GM12878 (cell line): ENCODE data around the gene MMP7. TPM values are rescaled to one million over a fixed set of nuclear protein-coding genes. Genes with fewer than 3 reads are reported as not detected.

Source experiments
- CREM ChIP-seq: IDR thresholded peaks from 2 replicates; pipeline ENCODE4 v1.6.1; 2014; ENCODE audit warnings: antibody characterized with exemption, low read depth
- EED ChIP-seq: sonication (generic); IDR thresholded peaks from 2 replicates; pipeline ENCODE4 v1.6.1; 2016; ENCODE audit warnings: antibody characterized with exemption, low read depth
- EP300 ChIP-seq, 2 experiments: fragments of 150-350 bp in 1 of 2; IDR thresholded peaks; 2 replicates each; pipeline ENCODE4 v1.6.1; 2011 to 2012; ENCODE audit warnings: low read depth in 2 of 2, low read length in 2 of 2, borderline replicate concordance in 1 of 2, improper control_type of control experiment in 1 of 2, inconsistent platforms in 1 of 2; ENCODE audit not compliant: control insufficient read depth in 1 of 2
- HDGF ChIP-seq: fragments of 450-650 bp; IDR thresholded peaks from 2 replicates; pipeline ENCODE4 v1.6.1; 2016; ENCODE audit warnings: antibody characterized with exemption
- IRF3 ChIP-seq: fragments of 450-650 bp; IDR thresholded peaks from 2 replicates; pipeline ENCODE4 v1.6.1; 2014; ENCODE audit warnings: mild to moderate bottlenecking
- MXI1 ChIP-seq: fragments of 150-350 bp; IDR thresholded peaks from 2 replicates; pipeline ENCODE4 v1.6.1; 2011; ENCODE audit warnings: low read depth, mild to moderate bottlenecking, inconsistent platforms, low read length, improper control_type of control experiment
- MYB ChIP-seq: fragments of 150-350 bp; IDR thresholded peaks from 2 replicates; pipeline ENCODE4 v1.6.1; 2014; ENCODE audit warnings: mild to moderate bottlenecking, low read depth, low read length, borderline replicate concordance
- MYC ChIP-seq: IDR thresholded peaks from 2 replicates; pipeline ENCODE4 v1.6.1; 2011; ENCODE audit warnings: mild to moderate bottlenecking, low read length, moderate library complexity, inconsistent platforms; ENCODE audit not compliant: insufficient read depth, insufficient replicate concordance, insufficient read length, severe bottlenecking
- NR2C1 ChIP-seq: fragments of 450-650 bp; IDR thresholded peaks from 2 replicates; pipeline ENCODE4 v1.6.1; 2017; ENCODE audit warnings: antibody characterized with exemption, mild to moderate bottlenecking, moderate library complexity
- RELA ChIP-seq: fragments of 450-650 bp; IDR thresholded peaks from 2 replicates; pipeline ENCODE4 v1.8.0; 2014; ENCODE audit warnings: borderline replicate concordance; ENCODE audit not compliant: partially characterized antibody
- RELB ChIP-seq: fragments of 450-650 bp; IDR thresholded peaks from 2 replicates; pipeline ENCODE4 v1.6.1; 2017; ENCODE audit warnings: low read depth, mild to moderate bottlenecking, moderate library complexity
- STAT3 ChIP-seq: IDR thresholded peaks from 2 replicates; pipeline ENCODE4 v1.6.1; 2011; ENCODE audit warnings: low read depth, low read length, improper control_type of control experiment
- YBX1 ChIP-seq: fragments of 450-650 bp; IDR thresholded peaks from 2 replicates; pipeline ENCODE4 v1.6.1; 2016; ENCODE audit warnings: antibody characterized with exemption
- ZBTB40 ChIP-seq: fragments of 450-650 bp; IDR thresholded peaks from 2 replicates; pipeline ENCODE4 v1.6.1; 2016; ENCODE audit warnings: mild to moderate bottlenecking, moderate library complexity, borderline replicate concordance
- ZNF24 ChIP-seq: fragments of 450-650 bp; IDR thresholded peaks from 2 replicates; pipeline ENCODE4 v1.6.1; 2017; ENCODE audit warnings: antibody characterized with exemption, mild to moderate bottlenecking
- polyA plus RNA-seq, 11 experiments: library from polyadenylated mRNA; depleted of rRNA in 4 of 11; unstranded in 6 of 11; stranded (reverse) in 5 of 11; fragments of >200 nt; fragmentation: Nextera tagmentation in 4 of 11; fragmentation: Illumina TruSeq in 1 of 11; extraction: Ambion mirVana in 4 of 11; extraction: Trizol in 1 of 11; gene quantifications; 1 replicate in 1 of 11; 2 replicates in 10 of 11; pipeline versions ENCODE4 v1.2.1 to v1.2.3, GENCODE V29; 2011 to 2016; ENCODE audit warnings: inconsistent platforms in 2 of 11, missing spikeins in 2 of 11, low read depth in 1 of 11
- total RNA-seq, 4 experiments: library from RNA; depleted of rRNA in 3 of 4; stranded (reverse); fragments of >200 nt in 3 of 4; fragmentation: Illumina TruSeq in 1 of 4; extraction: Trizol in 1 of 4; gene quantifications; 2 replicates each; pipeline versions ENCODE4 v1.2.1 to v1.2.3, GENCODE V29; 2013 to 2021
- TF ChIP-seq, protein P1 (sequence below), 3 experiments: IDR thresholded peaks in 2 of 3; conservative IDR thresholded peaks in 1 of 3; 2 replicates each; pipeline ENCODE4 v1.5.1; 2011; ENCODE audit warnings: low read depth in 3 of 3, low read length in 3 of 3, mild to moderate bottlenecking in 3 of 3, control low read depth in 2 of 3, moderate library complexity in 2 of 3, inconsistent platforms in 1 of 3, mixed read lengths in 1 of 3; ENCODE audit not compliant: control insufficient read depth in 2 of 3, insufficient read depth in 1 of 3; ENCODE audit errors: extremely low read depth in 1 of 3

Gene MMP7
- total and polyA plus RNA-seq, 10 of the 15 experiments (the other 5 are each of a cell fraction or from before 2014, with no cell fraction given), result 0.63 to 18.0 (median 1.1) TPM

DNA sequence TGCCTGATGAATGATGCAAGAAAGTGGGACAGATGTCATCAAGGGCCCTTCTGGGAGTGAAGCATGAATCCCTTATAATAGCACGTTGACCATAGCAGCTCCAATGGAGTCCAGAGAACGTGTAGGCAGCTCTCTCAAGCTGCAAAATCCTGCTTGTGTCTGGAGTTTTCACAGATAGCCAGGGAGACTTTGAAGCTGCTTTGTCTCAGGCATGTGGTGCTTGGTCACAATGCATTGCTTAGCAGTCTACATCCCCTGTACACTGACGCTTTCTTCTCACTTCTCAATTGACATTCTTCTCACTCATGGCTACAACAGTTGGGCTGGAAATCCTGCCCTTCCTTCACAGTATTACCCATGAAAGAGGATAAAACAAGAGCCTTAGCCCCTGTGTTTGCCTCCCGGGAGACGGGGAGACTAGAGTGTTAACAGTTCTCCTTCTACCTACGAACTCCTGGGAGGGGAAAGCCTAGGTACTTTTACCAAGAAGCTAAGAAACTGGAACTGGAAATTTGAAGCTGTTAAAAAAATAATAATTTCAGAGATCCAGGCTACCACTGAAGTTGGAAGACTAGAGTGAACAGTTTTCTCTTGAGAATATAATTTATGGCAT is 20.7 kb upstream of the MMP7 start (continued):
- TF ChIP-seq RELB, result peak; percentile 57; the same call in 1 of the 2 replicates
- TF ChIP-seq IRF3, result no peak
- TF ChIP-seq CREM, result peak; percentile 41; the same call in 1 of the 2 replicates
- TF ChIP-seq NR2C1, result no peak
- TF ChIP-seq YBX1, result no peak
- TF ChIP-seq MYB, result no peak
- no peak for TF ChIP-seq RELA
- no peak for TF ChIP-seq MXI1
- 0 out of 4 replicates have a peak, but pooled peaks of 1 of the 2 experiments have one; percentile 17 for TF ChIP-seq EP300 (IDR thresholded peaks at IDR 0.05; ENCODE audit: borderline replicate concordance in 1 of 2, control insufficient read depth in 1 of 2, low read depth in 2 of 2, low read length in 2 of 2)
- peak; percentile 72; the same call in 1 of the 2 replicates for TF ChIP-seq HDGF
- no peak for TF ChIP-seq STAT3
- no peak for TF ChIP-seq EED
- TF ChIP-seq ZNF24, result no peak
- TF ChIP-seq, protein P1, sequence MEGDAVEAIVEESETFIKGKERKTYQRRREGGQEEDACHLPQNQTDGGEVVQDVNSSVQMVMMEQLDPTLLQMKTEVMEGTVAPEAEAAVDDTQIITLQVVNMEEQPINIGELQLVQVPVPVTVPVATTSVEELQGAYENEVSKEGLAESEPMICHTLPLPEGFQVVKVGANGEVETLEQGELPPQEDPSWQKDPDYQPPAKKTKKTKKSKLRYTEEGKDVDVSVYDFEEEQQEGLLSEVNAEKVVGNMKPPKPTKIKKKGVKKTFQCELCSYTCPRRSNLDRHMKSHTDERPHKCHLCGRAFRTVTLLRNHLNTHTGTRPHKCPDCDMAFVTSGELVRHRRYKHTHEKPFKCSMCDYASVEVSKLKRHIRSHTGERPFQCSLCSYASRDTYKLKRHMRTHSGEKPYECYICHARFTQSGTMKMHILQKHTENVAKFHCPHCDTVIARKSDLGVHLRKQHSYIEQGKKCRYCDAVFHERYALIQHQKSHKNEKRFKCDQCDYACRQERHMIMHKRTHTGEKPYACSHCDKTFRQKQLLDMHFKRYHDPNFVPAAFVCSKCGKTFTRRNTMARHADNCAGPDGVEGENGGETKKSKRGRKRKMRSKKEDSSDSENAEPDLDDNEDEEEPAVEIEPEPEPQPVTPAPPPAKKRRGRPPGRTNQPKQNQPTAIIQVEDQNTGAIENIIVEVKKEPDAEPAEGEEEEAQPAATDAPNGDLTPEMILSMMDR (IDR thresholded peaks at IDR 0.05 in 2 of 3, conservative IDR thresholded peaks at IDR 0.05 in 1 of 3; ENCODE audit: control insufficient read depth in 2 of 3, extremely low read depth in 1 of 3, insufficient read depth in 1 of 3, low read depth in 3 of 3, low read length in 3 of 3), result no peak
- no peak for TF ChIP-seq ZBTB40
- no peak for TF ChIP-seq MYC
